GM18870 (cell line): ENCODE measurements around the gene OR2M3.
"Not testable (repeated sequence)": the region's sequence is repeated elsewhere in the genome, so short reads cannot be mapped to it uniquely, and the experiment has no call there.

Experiments used
- ATAC-seq: cut with Tn5 transposase; IDR thresholded peaks from one replicate; pipeline ENCODE4 v1.9.1; 2021; ENCODE audit warnings: moderate library complexity; ENCODE audit not compliant: unreplicated experiment

OR2M3 gene, protein sequence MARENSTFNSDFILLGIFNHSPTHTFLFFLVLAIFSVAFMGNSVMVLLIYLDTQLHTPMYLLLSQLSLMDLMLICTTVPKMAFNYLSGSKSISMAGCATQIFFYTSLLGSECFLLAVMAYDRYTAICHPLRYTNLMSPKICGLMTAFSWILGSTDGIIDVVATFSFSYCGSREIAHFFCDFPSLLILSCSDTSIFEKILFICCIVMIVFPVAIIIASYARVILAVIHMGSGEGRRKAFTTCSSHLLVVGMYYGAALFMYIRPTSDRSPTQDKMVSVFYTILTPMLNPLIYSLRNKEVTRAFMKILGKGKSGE

DNA sequence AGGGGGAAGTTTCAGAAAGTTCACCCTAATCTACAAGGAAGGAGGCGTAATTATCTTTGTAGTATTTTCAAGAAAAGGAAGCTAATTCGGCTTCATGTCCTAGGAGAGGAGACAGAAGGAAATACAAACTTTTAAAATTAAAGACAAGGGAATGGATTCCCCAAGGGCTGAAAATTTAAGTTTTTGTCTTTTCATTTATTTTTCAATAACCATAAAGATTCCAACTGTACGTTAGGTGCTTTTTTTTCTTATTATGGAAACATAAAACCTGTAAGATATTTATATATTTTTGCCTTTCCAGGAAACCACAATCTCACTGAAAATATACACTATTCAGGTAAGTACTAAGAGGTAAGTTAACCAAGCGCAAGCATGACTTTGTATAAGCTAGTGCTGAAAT lies at the start of gene OR2M3:
OR2M3 (plus strand) TSS at position 301 of the 400 bp plus-strand sequence. CDS start 5,803 bp downstream, outside the sequence.
- no peak for ATAC-seq

DNA sequence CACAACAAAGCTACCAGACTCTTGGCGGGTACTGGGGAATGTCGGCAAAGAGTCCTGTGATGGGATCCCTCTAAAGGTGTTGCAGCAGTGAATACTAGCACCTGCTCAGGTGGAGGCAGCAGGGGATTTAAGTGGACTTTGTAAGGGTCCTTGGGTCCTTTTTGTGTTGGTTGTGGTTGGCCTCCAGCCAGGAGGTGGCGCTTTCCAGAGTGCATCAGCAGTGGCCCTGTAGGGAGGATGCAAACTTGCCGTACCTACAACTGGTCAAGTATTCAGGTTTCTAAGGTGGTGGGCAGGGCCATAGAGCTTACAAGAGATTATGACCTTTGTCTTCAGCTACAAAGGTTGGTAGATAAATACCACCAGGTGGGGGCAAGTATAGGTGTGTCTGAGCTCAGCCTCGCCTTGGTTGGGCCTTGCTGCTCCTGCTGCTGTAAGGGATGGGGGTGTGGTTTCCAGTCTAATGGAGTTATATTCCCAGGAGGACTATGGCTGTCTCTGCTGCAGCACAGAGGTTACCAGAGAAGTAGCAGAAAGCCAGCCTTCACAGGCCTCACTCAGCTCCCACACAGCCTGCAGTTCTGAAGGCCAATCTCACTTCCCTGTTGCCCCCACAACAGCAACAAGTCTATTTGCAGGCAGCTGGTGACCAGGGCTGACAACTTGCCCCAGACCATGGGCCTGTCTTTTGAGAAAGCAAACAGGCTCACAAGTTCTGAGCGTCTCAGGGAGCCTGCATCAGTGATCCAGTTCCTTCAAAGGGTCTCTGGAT lies 44.8 kb upstream of the OR2M3 start:
- ATAC-seq, result no peak

DNA sequence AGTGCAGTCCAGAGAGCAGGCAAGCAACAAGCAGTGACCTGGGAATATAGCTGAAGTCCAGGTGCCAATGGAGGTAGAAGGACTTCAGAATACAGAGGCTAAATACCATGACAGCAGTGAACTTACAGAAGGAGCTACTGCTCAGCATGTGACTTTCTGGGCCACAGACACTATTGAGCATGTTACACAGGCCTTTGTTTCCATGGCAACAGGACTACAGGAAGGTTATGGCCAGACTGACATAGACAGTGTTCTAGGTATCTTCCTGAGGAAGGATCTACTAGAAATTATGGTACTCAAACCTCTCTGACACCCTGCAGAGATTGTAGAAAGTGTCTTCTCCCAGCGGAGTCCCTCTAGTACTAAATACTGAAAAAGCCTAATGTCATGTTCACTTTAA lies 41.1 kb upstream of the OR2M3 start:
- no peak for ATAC-seq

DNA sequence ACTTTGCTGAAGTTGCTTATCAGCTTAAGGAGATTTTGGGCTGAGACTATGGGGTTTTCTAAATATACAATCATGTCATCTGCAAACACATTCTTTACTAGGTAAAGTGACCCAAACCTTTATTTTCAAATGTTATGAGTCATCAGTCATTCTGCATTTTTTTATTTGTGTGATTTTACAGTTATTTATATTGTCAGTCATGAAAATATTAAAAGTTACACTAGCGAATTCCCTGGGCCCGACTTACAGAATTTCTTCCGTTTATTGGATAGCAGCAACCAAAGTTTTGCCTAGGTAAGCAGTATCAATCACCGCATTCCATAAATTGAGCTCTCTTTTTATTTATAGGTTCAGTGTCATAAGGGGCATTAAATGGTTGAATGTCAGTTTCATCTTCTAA lies 38.3 kb upstream of the OR2M3 start:
- no peak for ATAC-seq

DNA sequence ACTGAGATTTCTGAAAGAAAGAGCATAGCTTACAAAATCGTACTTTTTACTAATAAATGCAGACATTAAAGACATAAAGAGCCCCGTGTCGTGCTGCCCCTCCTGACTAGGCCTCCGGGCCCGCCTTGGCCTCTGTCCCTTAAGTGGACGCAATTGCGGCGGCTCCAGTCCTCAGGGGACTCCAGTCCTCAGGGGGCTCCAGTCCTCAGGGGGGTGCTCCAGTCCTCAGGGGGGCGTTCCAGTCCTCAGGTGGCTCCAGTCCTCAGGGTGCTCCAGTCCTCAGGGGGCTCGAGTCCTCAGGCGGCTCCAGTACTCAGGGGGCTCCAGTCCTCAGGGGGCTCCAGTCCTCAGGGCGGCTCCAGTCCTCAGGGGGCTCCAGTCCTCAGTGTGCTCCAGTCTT lies 33.0 kb upstream of the OR2M3 start:
- ATAC-seq, result no peak

DNA sequence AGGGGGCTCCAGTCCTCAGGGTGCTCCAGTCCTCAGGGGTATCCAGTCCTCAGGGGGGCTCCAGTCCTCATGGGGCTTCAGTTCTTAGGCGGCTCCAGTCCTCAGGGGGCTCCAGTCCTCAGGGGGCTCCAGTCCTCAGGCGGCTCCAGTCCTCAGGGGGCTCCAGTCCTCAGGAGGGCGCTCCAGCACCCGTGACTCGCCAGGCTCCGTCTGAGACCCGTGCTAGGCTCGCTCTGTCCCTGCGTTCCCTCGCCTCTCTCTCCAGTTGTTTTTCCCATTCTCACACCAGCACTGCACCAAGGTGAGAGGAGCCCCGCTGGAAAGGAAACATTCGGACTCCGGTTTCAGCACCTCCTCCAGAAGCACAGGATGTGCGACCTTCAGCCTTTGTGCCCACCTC lies 31.9 kb upstream of the OR2M3 start:
- no peak for ATAC-seq

DNA sequence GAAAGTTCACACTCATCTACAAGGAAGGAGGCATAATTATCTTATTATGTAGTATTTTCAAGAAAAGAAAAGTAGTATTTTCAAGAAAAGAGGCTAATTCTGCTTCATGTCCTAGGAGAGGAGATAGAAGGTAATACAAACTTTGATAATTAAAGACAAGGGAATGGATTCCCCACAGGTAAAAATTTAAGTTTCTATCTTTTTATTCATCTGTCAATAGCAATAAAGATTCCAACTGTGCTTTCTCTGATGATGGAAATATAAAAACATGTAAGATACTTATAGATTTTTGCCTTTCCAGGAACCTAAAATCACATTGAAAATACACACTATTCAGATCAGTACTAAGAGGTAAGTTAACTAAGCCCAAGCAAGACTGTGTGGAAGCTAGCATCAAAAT lies 22.5 kb upstream of the OR2M3 start, which contains the start of gene OR2M2:
OR2M2 (plus strand) TSS at position 301 of the 400 bp plus-strand sequence. CDS start 5,165 bp downstream, outside the sequence.
- no peak for ATAC-seq

DNA sequence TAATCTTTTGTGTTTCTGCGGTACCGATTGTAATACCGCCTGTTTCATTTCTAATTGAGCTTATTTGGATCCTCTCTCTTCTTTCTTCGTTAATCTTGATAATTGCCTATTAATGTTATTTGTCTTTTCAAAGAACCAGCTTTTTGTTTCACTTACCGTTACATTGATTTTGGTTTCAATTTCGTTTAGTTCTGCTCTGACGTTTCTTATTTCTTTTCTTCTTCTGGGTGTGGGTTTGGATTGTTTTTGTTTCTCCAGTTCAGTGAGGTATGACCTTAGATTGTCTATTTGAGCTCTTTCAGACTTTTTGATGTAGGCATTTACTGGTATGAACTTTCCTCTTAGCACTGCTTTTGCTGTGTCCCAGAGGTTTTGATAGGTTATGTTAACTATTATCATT lies 13.1 kb upstream of the OR2M3 start:
- no peak for ATAC-seq

DNA sequence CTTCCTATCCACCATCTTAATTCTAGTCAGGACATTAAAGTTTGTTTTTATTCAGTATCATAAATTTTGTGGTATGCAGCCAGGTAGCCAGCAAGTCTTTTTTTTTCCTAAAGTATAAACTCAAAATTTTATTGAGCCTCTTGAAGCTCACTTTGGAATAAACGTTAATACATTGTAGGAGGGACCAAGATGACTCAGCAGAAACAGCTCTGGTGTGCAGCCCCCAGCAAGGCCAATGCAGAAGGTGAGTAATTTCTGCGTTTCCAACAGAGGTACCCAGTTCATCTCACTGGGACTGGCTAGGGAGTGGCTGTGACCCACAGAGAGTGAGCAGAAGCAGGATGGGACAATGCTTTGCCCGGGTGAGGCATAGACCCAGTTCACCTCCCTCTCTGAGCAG lies 9.7 kb upstream of the OR2M3 start:
- no peak for ATAC-seq

DNA sequence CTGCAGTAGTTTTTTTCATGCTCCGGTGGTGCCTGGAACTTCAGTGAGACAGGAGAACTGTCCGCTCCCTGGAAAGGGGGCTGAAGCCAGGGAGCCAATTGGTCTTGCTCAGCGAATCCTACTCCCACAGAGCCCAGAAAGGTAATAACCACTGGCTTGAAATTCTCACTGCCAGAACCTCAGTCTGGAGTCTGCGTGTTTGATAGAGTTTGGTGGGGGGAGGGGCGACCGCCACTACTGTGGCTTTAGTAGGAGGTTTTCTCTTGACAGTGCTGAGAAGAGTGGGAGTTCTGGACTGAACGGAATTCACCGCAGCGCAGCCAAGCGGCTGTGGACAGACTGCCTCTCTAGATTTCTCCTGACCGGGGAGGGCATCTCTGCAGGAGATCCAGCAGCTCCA lies 8.0 kb upstream of the OR2M3 start:
- ATAC-seq, result no peak

DNA sequence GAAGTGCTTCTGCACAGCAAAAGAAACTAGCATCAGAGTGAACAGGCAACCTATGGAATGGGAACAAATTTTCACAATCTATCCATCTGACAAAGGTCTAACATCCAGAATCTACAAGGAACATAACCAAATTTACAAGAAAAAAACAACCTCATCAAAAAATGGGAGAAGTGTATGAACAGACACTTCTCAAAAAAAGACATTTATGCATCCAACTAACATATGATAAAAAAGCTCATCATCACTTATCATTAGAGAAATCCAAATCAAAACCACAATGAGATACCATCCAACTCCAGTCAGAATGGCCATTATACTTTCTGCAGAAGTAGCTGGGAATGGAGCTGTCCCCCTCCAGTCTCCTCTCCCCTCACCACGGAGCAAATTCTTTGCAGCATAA lies 2.9 kb upstream of the OR2M3 start:
- no peak for ATAC-seq

DNA sequence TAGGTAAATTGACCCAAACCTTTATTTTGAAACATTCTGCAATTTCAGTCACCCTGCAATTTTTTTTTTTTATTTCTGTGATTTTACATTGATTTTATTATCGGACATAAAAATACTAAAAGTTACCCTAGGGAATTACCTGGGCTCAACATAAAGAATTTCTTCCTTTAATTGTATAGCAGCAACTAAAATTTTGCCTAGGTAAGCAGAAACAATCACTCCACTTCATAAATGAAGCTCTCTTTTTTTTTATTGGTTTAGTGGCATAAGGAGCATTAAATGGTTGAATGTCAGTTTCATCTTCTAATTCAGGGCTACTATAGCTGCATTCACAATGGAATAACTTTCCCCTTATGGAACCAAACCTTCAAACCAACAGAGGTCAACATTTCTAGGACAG lies 18.8 kb downstream of the OR2M3 start:
- ATAC-seq, result no peak

DNA sequence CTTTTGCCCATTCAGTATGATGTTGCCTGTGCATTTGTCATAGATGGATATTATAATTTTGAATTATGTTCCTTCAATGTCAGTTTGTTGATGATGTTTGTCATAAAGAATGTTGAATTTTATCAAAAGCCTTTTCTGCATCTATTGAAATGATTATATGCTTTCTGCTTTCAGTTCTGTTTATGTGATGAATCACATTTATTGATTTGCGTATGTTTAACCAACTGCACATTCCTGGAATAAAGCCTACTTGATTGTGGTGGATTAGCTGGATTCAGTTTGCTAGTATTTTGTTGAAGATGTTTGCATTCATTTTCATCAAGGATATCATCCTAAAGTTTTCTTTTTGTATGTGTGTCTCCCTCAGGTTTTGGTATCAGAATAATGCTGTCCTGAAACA lies 28.5 kb downstream of the OR2M3 start:
- no peak for ATAC-seq

DNA sequence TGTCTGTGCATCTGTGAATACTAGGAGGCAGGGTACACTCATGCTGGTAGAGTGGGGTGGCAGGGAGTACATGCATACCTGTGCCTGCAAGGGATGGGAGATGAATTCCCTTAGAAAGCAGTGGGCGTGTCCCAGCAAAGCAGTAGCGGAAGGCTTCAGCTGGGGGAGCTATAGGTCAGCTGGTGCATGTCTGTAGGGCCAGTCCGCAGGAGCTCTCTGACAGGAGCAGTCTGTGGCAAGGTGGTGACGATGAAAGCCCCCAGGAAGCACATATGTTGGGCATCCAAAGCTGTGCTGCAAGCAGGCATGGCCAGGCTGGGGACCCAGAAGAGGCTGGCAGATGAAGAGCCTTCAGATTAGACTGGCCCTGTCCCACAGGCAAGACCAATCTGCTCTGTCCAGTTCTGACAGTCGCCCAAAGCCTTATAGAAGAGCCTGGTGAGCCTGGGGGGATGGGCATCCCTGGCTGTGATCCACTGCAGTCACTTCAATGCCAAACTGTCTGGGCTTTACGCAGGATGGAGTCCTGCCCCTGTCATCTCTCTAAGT lies 32.4 kb downstream of the OR2M3 start:
- no peak for ATAC-seq

DNA sequence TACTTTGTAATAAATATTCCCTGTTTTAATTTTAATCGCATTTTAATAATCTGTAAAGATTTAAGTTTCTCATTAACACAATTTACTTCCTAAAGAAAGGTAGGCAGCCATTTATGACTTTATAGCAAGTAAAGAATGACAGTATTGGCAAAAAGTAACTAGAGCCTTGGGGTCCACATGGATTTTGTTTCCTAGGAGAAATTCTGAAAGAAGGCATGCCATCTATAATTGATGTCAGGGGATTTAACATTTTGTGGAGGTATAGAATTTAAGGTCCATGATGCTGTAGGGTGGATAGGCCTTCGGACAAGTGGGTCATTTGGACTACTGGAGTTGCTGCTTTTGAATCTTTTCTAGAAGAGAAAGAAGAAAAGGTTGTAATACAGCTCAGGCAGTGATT lies 34.1 kb downstream of the OR2M3 start, which contains the start of gene OR2M4:
OR2M4 (plus strand) TSS at position 301 of the 400 bp plus-strand sequence. CDS start 7,512 bp downstream, outside the sequence.
- ATAC-seq, result no peak

DNA sequence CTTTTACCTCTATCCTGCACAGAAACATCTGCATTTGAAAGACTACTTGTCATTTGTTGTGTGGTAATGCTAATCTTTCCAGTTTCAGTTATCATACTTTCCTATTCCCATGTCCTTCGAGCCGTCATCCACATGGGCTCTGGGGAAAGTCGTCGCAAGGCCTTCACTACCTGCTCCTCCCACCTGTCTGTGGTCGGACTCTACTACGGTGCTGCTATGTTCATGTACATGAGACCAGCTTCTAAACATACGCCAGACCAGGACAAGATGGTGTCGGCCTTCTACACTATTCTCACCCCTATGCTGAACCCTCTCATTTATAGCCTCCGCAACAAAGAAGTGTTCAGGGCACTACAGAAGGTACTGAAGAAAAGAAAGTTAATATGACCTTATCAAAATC lies 42.4 kb downstream of the OR2M3 start:
- ATAC-seq, result no peak

DNA sequence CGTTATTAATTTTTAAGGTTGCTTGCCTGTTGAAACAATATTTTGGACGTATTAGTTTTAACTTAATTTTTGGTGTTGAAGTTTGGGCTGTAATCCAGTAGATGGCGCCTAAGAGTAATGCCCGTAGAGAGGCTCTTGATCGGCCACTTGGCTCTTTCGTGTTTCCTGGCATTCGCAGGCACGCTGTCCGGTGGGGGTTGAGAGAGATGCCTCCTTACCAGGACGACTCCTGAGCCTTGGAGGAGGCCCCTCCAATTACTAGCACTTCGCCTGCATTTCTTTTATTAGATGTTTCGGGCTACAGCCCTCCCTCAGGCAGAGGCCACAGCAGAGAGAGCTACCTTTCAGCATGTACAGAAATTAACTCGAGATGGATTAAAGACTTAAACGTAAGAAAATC lies 46.1 kb downstream of the OR2M3 start:
- ATAC-seq, result peak; percentile 89

DNA sequence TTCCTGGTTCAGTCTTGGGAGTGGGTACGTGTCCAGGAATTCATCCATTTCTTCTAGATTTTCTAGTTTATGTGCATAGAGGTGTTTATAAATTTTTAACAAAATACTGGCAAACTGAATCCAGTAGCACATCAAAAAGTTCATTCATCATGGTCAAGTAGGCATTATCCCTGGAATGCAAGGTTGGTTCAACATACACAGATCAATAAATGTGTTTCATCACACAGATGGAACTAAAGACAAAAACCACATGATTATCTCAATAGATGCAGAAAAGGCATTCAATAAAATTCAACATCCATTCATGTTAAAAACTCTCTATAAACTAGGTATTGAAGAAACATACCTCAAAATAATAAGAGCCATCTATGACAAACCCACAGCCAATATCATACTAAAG lies 62.2 kb downstream of the OR2M3 start:
- not testable (repeated sequence) for ATAC-seq
